Neural cell (in vitro differentiated cells): ENCODE results near the gene GOLGA6D.
"Not testable (repeated sequence)": the region's sequence is repeated elsewhere in the genome, so short reads cannot be mapped to it uniquely, and the experiment has no call there.

Experiments used
- CTCF ChIP-seq: fragments of 450-650 bp; IDR thresholded peaks from 2 replicates; pipeline ENCODE4 v1.5.1; 2014; ENCODE audit warnings: antibody characterized with exemption, mild to moderate bottlenecking, moderate library complexity; ENCODE audit not compliant: poor library complexity, severe bottlenecking
- EP300 ChIP-seq: fragments of 450-650 bp; conservative IDR thresholded peaks from 2 replicates; pipeline ENCODE4 v1.6.1; 2014; ENCODE audit warnings: antibody characterized with exemption, mild to moderate bottlenecking, moderate library complexity; ENCODE audit not compliant: poor library complexity, severe bottlenecking
- EZH2 ChIP-seq: fragments of 200-600, 300-800 bp; shearing (Covaris generic), sonication (generic); IDR thresholded peaks from 2 replicates; pipeline ENCODE4 v1.6.1; 2014; ENCODE audit warnings: antibody characterized with exemption, low read length, borderline replicate concordance, mild to moderate bottlenecking; ENCODE audit not compliant: insufficient read depth, poor library complexity, severe bottlenecking
- POLR2AphosphoS5 ChIP-seq: IDR thresholded peaks from 2 replicates; pipeline ENCODE4 v1.6.1; 2012
- TAF1 ChIP-seq: IDR thresholded peaks from 2 replicates; pipeline ENCODE4 v1.6.1; 2012; ENCODE audit warnings: low read depth
- TF ChIP-seq, protein P1 (sequence below): IDR thresholded peaks from 2 replicates; pipeline ENCODE4 v1.6.1; 2012; ENCODE audit warnings: borderline replicate concordance

DNA sequence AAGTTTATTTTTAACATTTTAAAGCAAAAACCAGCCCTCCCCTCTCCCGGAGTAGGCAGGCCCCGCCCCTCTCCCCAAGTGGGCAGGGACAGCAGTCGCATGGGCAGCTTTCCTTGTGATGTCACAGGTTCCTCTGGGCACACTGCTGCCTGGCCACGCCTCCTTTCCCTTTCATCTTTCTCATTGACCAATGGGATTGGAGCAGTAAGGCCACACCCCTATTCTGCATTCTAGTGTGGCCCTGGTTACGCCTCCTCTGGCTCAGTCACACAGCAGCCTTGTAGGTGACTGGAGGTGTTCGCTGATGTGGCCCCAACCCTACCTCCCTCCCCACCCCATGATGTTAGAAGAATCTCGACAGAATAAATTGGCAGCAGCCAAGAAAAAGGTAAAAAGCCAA is at the start of gene GOLGA6D:
- not testable (repeated sequence) for TF ChIP-seq POLR2AphosphoS5, CTCF, EP300, EZH2, TAF1
- TF ChIP-seq, protein P1, sequence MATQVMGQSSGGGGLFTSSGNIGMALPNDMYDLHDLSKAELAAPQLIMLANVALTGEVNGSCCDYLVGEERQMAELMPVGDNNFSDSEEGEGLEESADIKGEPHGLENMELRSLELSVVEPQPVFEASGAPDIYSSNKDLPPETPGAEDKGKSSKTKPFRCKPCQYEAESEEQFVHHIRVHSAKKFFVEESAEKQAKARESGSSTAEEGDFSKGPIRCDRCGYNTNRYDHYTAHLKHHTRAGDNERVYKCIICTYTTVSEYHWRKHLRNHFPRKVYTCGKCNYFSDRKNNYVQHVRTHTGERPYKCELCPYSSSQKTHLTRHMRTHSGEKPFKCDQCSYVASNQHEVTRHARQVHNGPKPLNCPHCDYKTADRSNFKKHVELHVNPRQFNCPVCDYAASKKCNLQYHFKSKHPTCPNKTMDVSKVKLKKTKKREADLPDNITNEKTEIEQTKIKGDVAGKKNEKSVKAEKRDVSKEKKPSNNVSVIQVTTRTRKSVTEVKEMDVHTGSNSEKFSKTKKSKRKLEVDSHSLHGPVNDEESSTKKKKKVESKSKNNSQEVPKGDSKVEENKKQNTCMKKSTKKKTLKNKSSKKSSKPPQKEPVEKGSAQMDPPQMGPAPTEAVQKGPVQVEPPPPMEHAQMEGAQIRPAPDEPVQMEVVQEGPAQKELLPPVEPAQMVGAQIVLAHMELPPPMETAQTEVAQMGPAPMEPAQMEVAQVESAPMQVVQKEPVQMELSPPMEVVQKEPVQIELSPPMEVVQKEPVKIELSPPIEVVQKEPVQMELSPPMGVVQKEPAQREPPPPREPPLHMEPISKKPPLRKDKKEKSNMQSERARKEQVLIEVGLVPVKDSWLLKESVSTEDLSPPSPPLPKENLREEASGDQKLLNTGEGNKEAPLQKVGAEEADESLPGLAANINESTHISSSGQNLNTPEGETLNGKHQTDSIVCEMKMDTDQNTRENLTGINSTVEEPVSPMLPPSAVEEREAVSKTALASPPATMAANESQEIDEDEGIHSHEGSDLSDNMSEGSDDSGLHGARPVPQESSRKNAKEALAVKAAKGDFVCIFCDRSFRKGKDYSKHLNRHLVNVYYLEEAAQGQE: not testable (repeated sequence)
